ENCODE data around the gene SLC25A30.
"Not testable (repeated sequence)": the region's sequence is repeated elsewhere in the genome, so short reads cannot be mapped to it uniquely, and the experiment has no call there.

SLC25A30 gene

GRCh38 chr13:45432737-45433380 lies 14.7 kb upstream of the SLC25A30 start:
- DNase-seq (ENCODE audit: low read depth in 1 of 2, low spot score in 1 of 2): no peak

- not testable (repeated sequence) for DNase-seq (ENCODE audit: low read depth in 1 of 2, low spot score in 1 of 2)
These were observed 8.1 kb upstream of the SLC25A30 start for GRCh38 chr13:45426056-45426841.

GRCh38 chr13:45422731-45423292 lies 4.6 kb upstream of the SLC25A30 start:
- DNase-seq (ENCODE audit: low read depth in 1 of 2, low spot score in 1 of 2): no peak

- no peak for DNase-seq (ENCODE audit: low read depth in 1 of 2, low spot score in 1 of 2)
These were observed 1.8 kb upstream of the SLC25A30 start for GRCh38 chr13:45419945-45420344.

GRCh38 chr13:45419389-45419788 lies 1.2 kb upstream of the SLC25A30 start:
- not testable (repeated sequence) for DNase-seq (ENCODE audit: low read depth in 1 of 2, low spot score in 1 of 2)

- no peak for DNase-seq (ENCODE audit: low read depth in 1 of 2, low spot score in 1 of 2)
These were observed 1.6 kb downstream of the SLC25A30 start for GRCh38 chr13:45416516-45417128.

- DNase-seq (ENCODE audit: low read depth in 1 of 2, low spot score in 1 of 2): no peak
These were observed 3.1 kb downstream of the SLC25A30 start for GRCh38 chr13:45415112-45415511.

GRCh38 chr13:45413826-45414307 lies 4.3 kb downstream of the SLC25A30 start:
- no peak for DNase-seq (ENCODE audit: low read depth in 1 of 2, low spot score in 1 of 2)

GRCh38 chr13:45412274-45413049 lies 5.7 kb downstream of the SLC25A30 start:
- DNase-seq (ENCODE audit: low read depth in 1 of 2, low spot score in 1 of 2): no peak

GRCh38 chr13:45411631-45412030 lies 6.5 kb downstream of the SLC25A30 start:
- DNase-seq (ENCODE audit: low read depth in 1 of 2, low spot score in 1 of 2): no peak

- DNase-seq (ENCODE audit: low read depth in 1 of 2, low spot score in 1 of 2): no peak
These were observed 7.0 kb downstream of the SLC25A30 start for GRCh38 chr13:45411221-45411620.

- no peak for DNase-seq (ENCODE audit: low read depth in 1 of 2, low spot score in 1 of 2)
These were observed 7.7 kb downstream of the SLC25A30 start for GRCh38 chr13:45410466-45410865.

GRCh38 chr13:45410001-45410400 lies 8.2 kb downstream of the SLC25A30 start:
- DNase-seq (ENCODE audit: low read depth in 1 of 2, low spot score in 1 of 2): no peak

- DNase-seq (ENCODE audit: low read depth in 1 of 2, low spot score in 1 of 2): no peak
These were observed 11.8 kb downstream of the SLC25A30 start for GRCh38 chr13:45406421-45406820.

- DNase-seq (ENCODE audit: low read depth in 1 of 2, low spot score in 1 of 2): no peak
These were observed 15.1 kb downstream of the SLC25A30 start for GRCh38 chr13:45403081-45403480.

GRCh38 chr13:45402641-45403040 lies 15.5 kb downstream of the SLC25A30 start:
- DNase-seq (ENCODE audit: low read depth in 1 of 2, low spot score in 1 of 2): no peak

GRCh38 chr13:45401314-45401713 lies 16.9 kb downstream of the SLC25A30 start:
- DNase-seq (ENCODE audit: low read depth in 1 of 2, low spot score in 1 of 2): no peak

- DNase-seq (ENCODE audit: low read depth in 1 of 2, low spot score in 1 of 2): no peak
These were observed 19.3 kb downstream of the SLC25A30 start for GRCh38 chr13:45398877-45399276.

- no peak for DNase-seq (ENCODE audit: low read depth in 1 of 2, low spot score in 1 of 2)
These were observed 21.6 kb downstream of the SLC25A30 start for GRCh38 chr13:45396533-45397095.

- DNase-seq (ENCODE audit: low read depth in 1 of 2, low spot score in 1 of 2): no peak
These were observed 24.1 kb downstream of the SLC25A30 start for GRCh38 chr13:45393941-45394570.

Data from activated CD4-positive, alpha-beta T cell treated with anti-CD3 and anti-CD28 coated beads, Interleukin-2, amount 50 U/mL, for 24 hours (primary cell).